Measurements from ENCODE around the gene AKNAD1.

The AKNAD1 gene

DNA sequence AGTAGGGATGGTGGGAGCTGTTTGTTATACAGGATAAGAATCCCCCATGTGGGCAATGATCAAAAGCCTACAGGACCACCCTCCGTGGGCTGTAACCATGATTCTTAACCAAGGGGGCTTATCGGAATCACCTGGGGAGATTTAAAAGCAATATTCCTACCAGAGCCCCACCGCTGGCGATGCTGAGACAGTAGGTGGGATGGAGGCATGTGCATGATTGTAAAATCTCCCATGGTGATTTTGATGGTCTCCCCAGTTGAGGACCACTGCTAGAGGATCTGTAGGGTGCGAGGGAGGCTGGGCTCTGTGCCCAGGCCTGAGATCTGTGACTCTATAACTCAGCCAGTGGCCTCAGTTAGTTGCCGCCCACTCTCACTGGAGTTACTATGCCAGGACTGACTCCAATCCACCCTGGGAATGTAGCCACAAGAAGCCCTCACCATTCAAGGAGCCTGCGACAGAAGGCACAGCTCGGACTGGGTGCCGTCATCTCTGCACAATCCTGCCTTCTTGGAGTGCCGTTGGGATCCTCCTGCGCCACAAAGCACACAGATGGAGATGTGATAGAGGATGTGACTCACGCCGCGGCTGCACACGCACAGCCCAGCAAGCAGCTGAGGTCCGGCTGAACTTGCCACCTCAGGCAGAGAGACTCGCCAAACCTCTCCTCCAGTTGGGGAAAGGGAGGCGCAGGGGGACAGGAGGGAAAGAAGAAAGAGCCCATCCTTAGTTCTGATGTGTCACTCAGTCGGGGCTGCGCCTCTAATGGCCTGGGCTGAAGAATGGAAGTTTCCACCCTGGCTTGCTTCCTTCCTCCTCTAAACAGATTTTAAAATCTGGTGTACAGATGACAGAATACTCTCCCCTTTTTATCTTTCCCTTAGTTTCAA lies 26.5 kb downstream of the AKNAD1 start:
- DNase-seq (ENCODE audit: low read depth in 2 of 2), result no peak

DNA sequence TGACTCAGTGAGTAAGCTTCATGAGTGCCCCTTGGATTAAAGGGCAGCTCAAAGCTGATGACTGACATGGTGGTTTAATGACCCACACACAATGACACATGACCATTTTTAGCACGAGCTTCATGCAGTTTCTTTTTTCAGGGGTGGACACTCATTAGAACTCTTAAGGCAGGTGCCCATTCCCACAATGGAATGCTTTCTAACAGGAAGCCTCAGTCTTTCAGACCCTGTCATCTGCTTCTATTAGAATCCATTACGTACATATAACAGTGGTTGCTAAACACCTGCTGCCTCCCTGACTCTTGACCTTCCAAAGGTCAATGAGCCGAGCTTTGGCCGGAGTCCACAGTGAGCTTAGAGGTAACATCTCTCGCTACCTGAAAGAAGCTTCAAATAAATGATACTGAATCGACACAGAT lies 27.4 kb downstream of the AKNAD1 start:
- no peak for DNase-seq (ENCODE audit: low read depth in 2 of 2)

DNA sequence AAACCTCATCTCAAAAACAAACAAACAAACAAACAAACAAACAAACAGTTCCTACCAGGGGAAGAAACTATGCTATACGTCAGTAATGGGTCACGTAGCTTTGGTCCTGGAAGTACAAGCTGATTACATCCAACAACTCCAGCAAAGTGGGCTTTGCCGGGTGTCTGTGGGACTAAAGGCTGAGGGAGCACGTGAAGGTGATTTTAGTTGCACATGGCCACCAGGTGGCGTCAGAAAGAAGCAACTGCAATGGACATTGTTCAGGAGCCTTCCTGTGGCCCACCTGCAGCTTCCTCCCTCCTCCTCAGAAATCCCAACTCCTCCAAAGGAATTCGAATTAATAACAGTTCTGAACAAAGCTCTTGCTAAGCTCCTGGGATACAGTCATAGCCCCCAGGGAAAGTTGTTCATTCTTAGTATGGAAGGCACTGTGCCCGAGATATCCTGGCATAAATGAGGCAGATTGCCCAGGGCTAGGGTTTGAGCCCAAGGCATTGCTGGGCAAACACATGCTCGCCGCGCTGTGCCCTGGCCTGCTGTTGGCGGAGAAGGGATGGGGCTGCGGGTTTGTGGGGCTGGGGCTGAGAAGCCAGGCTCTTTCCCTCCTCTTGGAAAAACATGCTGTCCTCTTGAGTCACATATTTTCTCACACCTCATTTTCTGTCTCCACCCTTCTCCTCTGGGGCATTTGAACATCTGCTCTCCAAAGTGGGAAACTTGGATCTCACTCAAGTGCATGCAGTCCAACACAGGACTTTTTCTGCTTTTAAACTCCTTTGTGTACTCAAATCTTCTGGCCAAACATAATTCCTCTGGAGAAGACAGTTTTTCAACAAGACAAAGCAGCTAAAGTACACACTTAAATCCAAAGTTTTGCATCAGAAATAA lies 28.6 kb downstream of the AKNAD1 start:
- peak; percentile 33 to 47 for DNase-seq (ENCODE audit: low read depth in 2 of 2)

DNA sequence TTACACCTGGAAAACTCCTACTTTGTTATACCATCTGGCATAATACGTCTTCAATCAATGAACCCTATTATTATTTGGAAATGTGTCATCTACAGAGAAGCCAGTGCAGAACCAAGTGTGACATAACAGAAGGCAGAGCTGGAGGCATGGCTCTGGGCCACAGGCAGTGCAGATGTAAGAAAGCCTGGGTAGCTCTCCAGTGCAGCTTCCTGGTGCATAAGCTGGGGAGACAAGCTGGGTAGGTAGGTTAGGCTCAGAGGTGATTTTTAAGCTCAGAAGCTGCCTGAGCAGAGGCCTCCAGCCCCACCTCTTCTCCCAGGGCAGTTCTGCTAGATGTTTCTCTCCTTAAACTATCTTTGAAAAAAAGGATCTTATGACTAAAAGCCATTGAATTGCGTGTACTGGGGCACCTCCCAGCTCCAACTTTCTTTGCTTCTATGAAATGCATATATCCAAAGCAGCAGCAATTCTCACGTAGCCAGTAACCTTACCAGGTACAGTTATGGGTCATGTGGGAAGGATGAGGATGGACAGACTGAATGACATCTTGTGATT lies 30.7 kb downstream of the AKNAD1 start:
- DNase-seq (ENCODE audit: low read depth in 2 of 2), result no peak

DNA sequence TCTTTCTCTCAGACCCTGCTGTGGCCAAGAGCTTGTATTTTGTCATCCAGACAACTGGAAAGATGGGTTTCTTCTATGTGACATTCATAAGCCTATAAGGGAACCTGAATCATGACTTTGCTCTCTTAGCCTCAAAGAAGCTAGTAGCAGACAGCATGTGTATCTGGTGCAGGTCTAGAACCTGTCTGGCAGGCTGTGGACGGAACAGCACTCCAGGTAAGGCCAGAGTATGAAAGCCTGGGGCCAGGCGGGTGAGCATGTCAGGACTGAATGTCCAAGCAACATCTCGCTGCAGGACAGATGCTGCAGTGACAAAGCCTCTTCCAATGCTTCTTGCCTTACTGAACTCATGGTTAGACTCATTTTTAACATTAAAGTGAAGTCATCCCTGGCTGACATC lies 32.8 kb downstream of the AKNAD1 start:
- no peak for DNase-seq (ENCODE audit: low read depth in 2 of 2)

DNA sequence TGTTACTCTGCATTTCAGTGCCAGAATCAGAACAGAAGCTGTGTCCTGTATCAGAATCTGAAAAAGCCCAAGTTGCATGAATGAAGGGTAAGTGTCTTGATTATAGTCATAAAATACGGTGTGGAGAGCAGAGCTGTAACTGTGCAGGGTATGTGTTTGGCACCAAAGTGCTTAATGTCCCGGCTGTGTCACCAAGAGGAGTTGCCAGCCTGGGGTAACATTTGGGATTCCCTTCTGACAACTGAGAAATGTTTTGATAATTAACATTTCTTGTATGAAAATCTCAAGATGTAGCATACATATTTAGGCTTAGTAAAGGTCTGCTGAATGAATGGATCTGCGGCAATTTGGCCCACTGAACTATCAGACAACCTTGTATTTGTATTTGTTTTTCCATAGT lies 33.3 kb downstream of the AKNAD1 start:
- no peak for DNase-seq (ENCODE audit: low read depth in 2 of 2)

DNA sequence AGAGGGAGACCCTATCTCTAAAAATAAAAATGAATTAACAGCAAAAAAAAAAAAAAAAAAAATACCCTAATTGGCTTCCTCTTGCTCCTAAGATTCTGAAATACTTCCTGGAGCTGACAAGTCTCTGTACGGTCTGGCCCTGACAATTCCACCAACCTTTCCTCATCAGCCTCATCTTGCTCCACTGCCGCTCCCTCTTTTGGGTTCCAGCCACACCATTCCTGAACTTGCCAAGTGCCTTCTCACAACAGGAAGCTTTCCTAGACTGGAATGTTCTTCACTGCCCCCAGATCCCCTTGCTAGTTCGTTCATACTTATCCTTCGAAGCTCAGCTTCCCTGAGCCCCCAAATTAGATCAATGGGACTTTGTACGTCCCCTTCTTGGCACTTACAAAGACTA lies 37.0 kb downstream of the AKNAD1 start:
- DNase-seq (ENCODE audit: low read depth in 2 of 2), result no peak

DNA sequence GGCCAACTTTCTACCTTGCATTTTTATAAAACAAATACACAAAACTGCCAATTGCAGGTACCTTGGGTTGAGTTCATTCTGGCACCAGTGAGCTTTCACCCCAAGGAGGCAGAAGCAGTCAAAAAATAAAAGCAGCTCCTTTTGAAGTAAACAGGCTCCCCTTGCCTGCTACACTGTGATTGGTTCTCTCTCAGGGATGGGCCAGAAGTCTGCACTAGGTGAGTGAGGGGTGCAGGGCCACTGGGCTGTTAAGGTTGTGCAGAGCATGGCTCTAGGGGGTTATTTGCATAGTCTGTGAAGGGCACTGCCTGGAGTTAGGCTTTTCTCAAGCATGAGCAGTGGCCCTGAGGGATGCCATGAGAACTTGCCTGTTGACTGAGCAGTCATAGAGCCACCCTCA lies 39.1 kb downstream of the AKNAD1 start:
- DNase-seq (ENCODE audit: low read depth in 2 of 2), result no peak

DNA sequence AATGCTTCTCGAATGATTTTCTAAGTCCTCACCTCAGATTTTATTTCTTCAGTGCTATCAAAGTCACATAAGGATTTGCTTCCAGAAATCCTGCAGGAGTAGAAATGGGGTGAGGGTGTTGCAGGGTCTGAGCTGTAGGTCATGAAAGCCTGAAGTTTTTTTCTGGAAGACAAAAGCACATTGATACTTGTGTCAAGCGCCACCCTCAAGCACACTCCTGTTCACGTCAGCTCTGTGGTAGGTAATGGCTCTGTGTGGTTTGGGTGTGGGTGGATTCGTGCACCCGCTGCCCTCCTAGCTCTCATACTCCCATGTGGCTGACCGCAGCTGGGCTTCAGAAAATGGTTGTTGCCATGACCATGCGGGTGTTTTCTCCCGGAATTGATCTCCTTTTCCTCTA lies 39.9 kb downstream of the AKNAD1 start:
- DNase-seq (ENCODE audit: low read depth in 2 of 2), result no peak

DNA sequence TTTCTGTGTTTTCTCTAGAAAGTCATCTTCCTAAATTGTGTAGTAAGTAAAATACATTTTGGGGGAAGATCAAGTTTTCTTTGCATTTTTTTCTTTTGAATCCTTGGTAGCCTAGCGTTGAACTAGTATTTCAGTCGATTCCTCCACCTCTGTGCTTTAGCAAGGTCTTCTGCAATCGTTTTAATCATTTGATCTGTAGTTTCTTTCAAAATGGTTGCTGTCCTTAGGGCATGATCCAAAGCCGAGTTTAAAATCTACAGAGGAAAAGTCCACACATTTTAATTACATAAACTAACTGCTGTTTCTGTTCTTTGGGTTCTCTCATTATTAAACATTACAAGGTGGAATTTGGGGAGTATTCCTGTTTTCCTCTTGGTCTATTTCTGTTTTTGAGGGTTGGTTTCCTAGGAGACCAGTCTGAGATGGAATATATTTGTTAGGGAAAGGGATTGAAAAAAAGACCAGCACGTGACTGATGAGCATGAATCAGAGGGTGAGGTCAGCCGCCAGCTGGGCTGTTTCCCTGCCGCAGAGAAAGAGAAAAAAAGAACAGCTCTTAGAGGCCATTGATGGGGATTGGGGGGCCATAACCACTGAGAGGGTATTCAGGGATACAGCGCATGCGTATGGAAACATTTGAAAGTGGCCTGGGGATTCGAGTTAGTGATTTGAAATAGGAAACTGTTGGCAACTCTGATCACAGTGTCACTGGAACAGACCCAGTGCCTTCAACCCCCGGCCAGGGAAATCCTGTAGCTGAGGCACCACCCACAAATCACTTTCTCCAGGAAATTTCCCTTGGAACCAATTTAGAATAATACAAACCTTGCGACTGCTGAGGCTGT lies 40.6 kb downstream of the AKNAD1 start:
- no peak for DNase-seq (ENCODE audit: low read depth in 2 of 2)

DNA sequence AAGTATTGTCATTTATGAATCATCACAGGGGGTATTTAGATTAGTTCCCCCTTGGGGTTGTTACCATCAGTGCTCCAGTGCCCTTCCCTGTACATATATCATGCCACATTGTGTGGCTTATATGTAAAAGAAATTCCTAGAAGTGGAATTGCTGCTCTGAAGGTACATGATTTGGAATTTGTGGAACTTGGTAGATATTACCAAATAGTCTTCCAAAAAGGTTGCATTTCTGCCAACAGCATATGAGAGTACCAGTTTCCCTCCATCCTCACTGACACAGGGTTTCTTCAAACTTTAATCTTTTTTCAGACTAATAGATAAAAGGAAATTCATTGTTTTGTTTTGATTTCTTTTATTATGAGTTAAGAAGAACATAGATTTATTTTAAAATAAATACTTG lies 41.3 kb downstream of the AKNAD1 start:
- DNase-seq (ENCODE audit: low read depth in 2 of 2), result no peak

DNA sequence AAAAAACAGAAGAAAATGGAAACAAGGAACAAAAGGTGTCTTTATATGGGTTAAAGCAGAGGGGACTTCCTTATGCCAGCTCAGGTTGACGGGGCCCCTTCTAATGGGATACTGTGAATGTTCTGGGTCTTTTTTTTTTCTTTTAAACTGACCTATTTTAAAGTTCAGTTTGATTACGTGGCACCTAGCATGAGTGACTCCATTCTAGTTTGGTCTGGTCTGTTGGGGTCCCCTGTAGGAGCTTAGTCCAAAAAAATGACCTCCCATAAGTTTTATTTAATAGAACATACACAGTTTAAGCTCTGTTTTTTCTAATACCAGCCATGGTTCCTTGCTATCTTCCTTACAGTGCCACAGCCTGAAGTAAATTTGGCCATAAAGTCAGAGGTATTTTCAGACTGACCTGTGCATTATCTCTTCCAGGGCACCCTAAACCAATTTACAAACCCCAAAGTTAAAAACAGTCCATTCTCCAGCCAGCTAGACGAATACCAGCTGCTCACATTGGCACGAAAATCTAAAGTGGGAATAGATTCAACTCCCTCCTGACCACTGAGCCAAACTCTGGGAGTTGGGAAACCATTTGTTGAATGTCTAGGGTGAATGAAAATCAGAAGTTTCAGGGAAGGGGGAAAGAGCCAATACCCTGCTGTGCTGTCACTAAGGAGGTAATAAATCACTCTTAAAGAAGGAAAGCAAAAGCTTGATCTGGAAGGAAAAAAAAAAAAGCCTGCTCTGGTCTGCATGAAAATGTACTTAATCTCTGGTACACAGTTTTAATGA lies 42.4 kb downstream of the AKNAD1 start:
- DNase-seq (ENCODE audit: low read depth in 2 of 2), result no peak

DNA sequence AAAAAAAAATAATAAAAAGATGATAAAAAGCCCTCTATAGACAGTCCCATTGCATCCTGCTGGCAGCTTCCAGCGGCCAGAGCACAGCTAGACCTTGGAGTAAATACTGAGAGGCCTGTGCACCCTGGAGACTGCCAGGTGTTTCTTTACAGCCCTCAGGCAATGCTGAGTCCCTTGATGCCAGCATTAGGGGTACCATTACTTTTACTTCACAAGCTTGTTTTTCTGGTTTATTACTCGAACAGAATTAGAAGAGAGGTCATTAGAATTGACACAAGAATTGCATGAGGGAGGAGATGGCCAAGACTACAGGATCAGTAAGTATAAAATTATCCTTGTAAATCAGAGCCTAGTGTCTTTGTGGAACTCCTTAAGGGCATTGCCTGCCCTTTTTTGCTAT lies 43.6 kb downstream of the AKNAD1 start:
- DNase-seq (ENCODE audit: low read depth in 2 of 2), result no peak

DNA sequence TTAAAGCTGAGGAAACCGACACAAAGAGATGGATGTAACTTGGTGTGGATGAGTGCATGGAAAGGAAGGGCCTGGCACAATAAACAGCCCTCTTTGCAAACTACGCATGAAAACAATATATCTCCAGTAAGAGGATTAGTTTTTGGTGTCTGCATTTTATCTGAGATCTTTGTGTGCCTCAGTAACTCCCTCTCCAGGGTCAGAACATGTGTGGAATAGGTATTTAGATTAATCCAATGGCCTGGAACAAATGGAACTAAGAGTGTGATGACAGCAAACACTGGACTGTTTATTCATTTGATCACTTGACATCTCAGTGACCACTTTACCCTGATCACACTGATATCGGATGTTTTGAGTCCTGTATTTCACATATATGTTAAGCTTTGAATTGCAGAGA lies 45.3 kb downstream of the AKNAD1 start:
- DNase-seq (ENCODE audit: low read depth in 2 of 2), result no peak

DNA sequence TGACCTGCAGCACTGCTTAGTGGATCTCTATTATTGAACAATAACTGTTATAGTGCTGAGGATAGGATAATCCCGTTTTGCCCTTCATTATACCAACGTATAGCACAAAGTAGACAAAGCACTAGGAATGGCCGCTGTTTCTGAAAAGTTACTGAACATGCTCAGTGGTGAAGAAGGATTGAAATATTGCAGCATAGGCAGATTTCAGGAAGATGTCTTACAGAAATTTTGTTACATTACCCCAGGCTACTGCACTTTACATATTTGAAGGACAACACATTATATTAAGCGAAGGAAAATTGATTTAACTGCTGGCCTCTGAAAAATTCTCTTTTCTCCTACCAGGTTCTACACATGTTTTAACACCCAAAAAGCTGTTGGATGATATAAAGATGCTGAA lies 48.5 kb downstream of the AKNAD1 start:
- DNase-seq (ENCODE audit: low read depth in 2 of 2), result no peak

DNA sequence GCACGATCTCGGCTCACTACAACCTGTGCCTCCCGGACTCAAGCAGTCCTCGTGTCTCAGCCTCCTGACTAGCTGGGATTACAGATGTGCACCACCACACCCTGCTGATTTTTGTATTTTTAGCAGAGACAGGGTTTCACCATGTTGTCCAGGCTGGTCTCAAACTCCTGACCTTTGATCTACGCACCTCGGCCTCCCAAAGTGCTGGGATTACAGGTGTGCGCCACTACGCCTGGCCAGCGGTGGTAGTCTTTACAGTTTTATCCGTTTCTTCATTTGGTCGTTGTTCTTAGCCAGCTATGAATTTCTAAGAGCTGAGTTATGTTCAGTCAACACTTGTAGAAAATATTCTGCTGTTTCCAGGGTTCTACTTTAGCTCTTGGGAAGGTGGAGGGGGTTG lies 53.3 kb downstream of the AKNAD1 start:
- no peak for DNase-seq (ENCODE audit: low read depth in 2 of 2)

DNA sequence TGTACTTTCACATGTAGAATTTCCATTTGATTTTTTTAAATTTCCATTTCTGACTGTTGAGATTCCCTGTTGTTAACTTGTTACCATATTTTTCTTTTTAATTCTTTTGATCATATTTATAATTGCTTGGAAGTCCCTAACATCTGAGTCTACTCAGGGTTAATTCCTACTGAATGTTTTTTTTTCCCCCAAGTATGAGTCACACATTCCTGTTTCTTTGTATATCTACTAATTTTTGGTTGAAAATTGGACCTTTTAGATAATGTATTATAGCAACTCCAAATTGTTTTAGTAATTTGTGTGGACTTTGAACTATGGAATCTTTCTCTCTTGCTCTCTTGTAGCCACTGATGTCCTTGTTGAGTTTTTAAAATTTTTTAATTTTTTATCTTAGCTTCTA lies 55.8 kb downstream of the AKNAD1 start:
- DNase-seq (ENCODE audit: low read depth in 2 of 2), result no peak

DNA sequence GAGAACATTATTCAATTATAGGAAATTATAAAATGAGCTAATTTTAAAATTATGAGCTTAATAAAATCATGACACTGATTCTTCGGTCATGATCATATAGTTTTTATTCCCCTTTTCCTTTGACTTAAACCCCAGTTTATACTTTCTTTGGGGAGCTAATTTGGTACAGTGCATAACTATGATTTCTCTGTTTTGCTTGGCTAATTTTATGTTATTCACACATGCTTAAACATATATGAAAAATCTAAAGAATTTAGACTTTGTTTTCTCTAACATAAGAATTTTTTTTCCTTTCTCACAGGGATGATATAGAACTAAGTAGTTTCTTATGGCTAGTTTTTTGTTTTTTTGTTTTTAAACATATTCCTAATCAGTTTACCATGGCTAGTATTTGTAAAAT lies 57.9 kb downstream of the AKNAD1 start:
- DNase-seq (ENCODE audit: low read depth in 2 of 2), result no peak

DNA sequence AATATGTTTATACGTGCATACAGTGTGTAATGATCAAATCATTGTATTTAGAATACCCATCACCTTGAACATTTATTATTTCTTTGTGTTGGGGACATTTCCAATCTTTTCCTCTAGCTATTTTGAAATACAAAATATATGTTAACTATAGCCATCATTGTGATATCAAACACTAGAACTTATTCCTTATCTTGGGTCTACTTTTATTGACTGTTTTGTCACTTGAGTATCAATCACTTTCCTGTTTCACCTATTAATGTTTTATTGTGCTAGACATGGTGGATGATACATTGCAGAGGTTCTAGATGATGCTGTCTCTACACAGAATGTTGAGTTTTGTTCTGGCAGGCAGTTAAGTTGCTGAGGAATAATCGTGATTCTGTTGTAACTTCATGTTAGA lies 64.5 kb downstream of the AKNAD1 start:
- DNase-seq (ENCODE audit: low read depth in 2 of 2), result no peak

DNA sequence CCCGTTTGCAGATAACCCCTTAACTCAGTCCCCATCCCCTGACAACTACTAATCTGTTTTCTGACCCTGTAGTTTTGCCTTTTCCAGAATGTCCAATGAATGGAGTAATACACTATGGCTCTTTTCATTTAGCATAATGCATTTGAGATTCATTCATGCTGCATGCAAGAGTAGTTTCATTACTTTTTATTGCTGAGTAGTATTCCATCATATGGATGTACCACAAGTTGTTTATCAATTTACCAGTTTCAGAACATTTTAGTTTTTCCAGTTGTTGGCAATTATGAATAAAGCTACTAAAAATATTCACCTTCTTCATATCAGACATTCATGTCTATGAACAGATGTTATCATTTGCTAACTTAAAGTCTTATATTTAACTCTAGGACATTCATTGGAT lies 65.1 kb downstream of the AKNAD1 start:
- DNase-seq (ENCODE audit: low read depth in 2 of 2), result no peak

DNA sequence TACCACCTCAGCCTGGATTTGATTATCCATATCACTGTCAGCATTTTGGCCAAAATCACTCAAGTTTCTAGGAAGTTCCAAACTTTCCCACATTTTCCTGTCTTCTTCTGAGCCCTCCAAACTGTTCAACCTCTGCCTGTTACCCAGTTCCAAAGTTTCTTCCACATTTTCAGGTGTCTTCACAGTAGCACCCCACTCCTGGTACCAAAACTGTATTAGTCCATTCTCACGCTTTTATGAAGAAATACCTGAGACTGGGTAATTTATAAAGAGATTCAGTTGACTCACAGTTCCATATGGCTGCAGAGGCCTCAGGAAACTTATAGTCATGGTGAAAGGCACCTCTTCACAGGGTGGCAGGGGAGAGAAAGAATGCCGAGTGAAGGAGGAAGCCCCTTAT lies 71.0 kb downstream of the AKNAD1 start:
- DNase-seq (ENCODE audit: low read depth in 2 of 2), result no peak
